Left ventricle myocardium inferior (tissue), 1 donor: ENCODE measurements around the gene ZDHHC7. TPM values are rescaled to one million over a fixed set of nuclear protein-coding genes. Genes with fewer than 3 reads are reported as not detected.

Source experiments
- DNase-seq: peaks from one replicate; pipeline ENCODE4 v3.0.0-alpha.2; 2020
- H3K27ac ChIP-seq: fragments of 200-600 bp; replicated peaks from 2 replicates; pipeline ENCODE4 v1.8.0; 2021
- H3K27me3 ChIP-seq: fragments of 200-600 bp; 2 replicates; pipeline ENCODE4 v1.8.0; 2021; ENCODE audit warnings: low read depth
- H3K36me3 ChIP-seq: fragments of 200-600 bp; 2 replicates; pipeline ENCODE4 v1.8.0; 2021
- H3K4me1 ChIP-seq: fragments of 200-600 bp; 2 replicates; pipeline ENCODE4 v1.8.0; 2021
- H3K4me3 ChIP-seq: fragments of 200-600 bp; 2 replicates; pipeline ENCODE4 v1.8.0; 2021; ENCODE audit warnings: mild to moderate bottlenecking, moderate library complexity
- H3K9me3 ChIP-seq: fragments of 200-600 bp; replicated peaks from 2 replicates; pipeline ENCODE4 v1.8.0; 2021
- CTCF ChIP-seq: fragments of 200-600 bp; IDR thresholded peaks from 2 replicates; pipeline ENCODE4 v1.8.0; 2021; ENCODE audit warnings: antibody characterized with exemption, mild to moderate bottlenecking, borderline replicate concordance
- intact Hi-C: fragments of 100-400 bp; cut with micrococcal nuclease; formaldehyde crosslinking; loops from one replicate; pipeline ENCODE4 v1.11.0; 2022
- total RNA-seq: library from RNA; stranded (reverse); fragmentation: NEBNext Ultra II Directional; extraction: Animal tissue kit (Norgen Biotek cat#: 25700); gene quantifications from one replicate; pipeline ENCODE4 v1.2.1, GENCODE V29; 2021
- donor health status: DM: no; HTN: yes; CAD: no; lungs with severe emphysema.

ZDHHC7 gene
- total RNA-seq, 1 donor from 2014 or later: 36.8 TPM

GRCh38 chr16:85027958-85028684 is 16.8 kb upstream of the ZDHHC7 start:
- peak overlapping the region; percentile 77 for H3K27ac ChIP-seq
- H3K9me3 ChIP-seq: no peaks in the 10 kb centered on the region
- intact Hi-C loops: no loop called here
- H3K4me3 ChIP-seq: peak overlapping the region; percentile 86
- no peaks in the 10 kb centered on the region for H3K27me3 ChIP-seq
- DNase-seq: no peak
- no peaks in the 10 kb centered on the region for H3K36me3 ChIP-seq
- peak; percentile 25 for TF ChIP-seq CTCF
- peaks cover 32% of the 10 kb centered on the region for H3K4me1 ChIP-seq

- intact Hi-C loops: no loop called here
Measured at GRCh38 chr16:85027349-85027957, 16.1 kb upstream of the ZDHHC7 start, which contains the start of gene KIAA0513. KIAA0513 (plus strand) TSS chr16:85027795; CDS start chr16:85067072, 39,277 bp downstream.

GRCh38 chr16:85026703-85027102 is 15.4 kb upstream of the ZDHHC7 start:
- DNase-seq: no peak
- intact Hi-C loops: no loop called here
- H3K27ac ChIP-seq: peak overlapping the region; percentile 77
- H3K4me3 ChIP-seq: peak overlapping the region; percentile 86
- H3K4me1 ChIP-seq: peaks cover 32% of the 10 kb centered on the region
- peaks cover 6% of the 10 kb centered on the region for H3K9me3 ChIP-seq
- H3K36me3 ChIP-seq: no peaks in the 10 kb centered on the region
- no peak for TF ChIP-seq CTCF
- no peaks in the 10 kb centered on the region for H3K27me3 ChIP-seq

More at GRCh38 chr16:85027349-85027957, 16.1 kb upstream of the ZDHHC7 start, which contains the start of gene KIAA0513:
- peaks cover 32% of the 10 kb centered on the region for H3K4me1 ChIP-seq
- peaks cover 6% of the 10 kb centered on the region for H3K9me3 ChIP-seq
- peak; percentile 93 for DNase-seq
- H3K36me3 ChIP-seq: no peaks in the 10 kb centered on the region
- no peaks in the 10 kb centered on the region for H3K27me3 ChIP-seq
- H3K4me3 ChIP-seq: peak within 1 kb of the TSS; percentile 86
- peak within 1 kb of the TSS; percentile 77 for H3K27ac ChIP-seq
- peak; percentile 29 for TF ChIP-seq CTCF

- peaks cover 32% of the 10 kb centered on the region for H3K4me1 ChIP-seq
- no peaks in the 10 kb centered on the region for H3K27me3 ChIP-seq
- H3K27ac ChIP-seq: no peak overlapping the region
- no peak for TF ChIP-seq CTCF
- H3K4me3 ChIP-seq: no peak overlapping the region
- no peak for DNase-seq
- peaks cover 6% of the 10 kb centered on the region for H3K9me3 ChIP-seq
- intact Hi-C loops: no loop called here
- H3K36me3 ChIP-seq: no peaks in the 10 kb centered on the region
Measured at GRCh38 chr16:85025781-85026653, 14.7 kb upstream of the ZDHHC7 start.

GRCh38 chr16:85019659-85020245 is 8.4 kb upstream of the ZDHHC7 start:
- H3K4me1 ChIP-seq: peaks cover 9% of the 10 kb centered on the region
- no peak for TF ChIP-seq CTCF
- H3K9me3 ChIP-seq: peaks cover 6% of the 10 kb centered on the region
- no peaks in the 10 kb centered on the region for H3K27me3 ChIP-seq
- no peak overlapping the region for H3K4me3 ChIP-seq
- no peak for DNase-seq
- H3K27ac ChIP-seq: no peak overlapping the region
- intact Hi-C loops: no loop called here
- H3K36me3 ChIP-seq: no peaks in the 10 kb centered on the region
